Smooth muscle cell (in vitro differentiated cells): ENCODE measurements around the gene HIP1R. TPM values are rescaled to one million over a fixed set of nuclear protein-coding genes. Genes with fewer than 3 reads are reported as not detected.
A peak's percentile ranks its signal among the peaks of the same experiment; 100 is the strongest.

Source experiments
- DNase-seq: peaks from one replicate; lab custom pipeline; 2025; ENCODE audit not compliant: unreplicated experiment; lab: John Stamatoyannopoulos, UW
- H2AFZ ChIP-seq: fragments of 200-600 bp; sonication (generic); 2 replicates; pipeline ENCODE4 v1.6.0; 2016; ENCODE audit warnings: antibody characterized with exemption, low read depth, mild to moderate bottlenecking
- H3F3A ChIP-seq: fragments of 200-600 bp; sonication (generic); 2 replicates; pipeline ENCODE4 v1.6.0; 2017; ENCODE audit warnings: antibody characterized with exemption, low read depth
- H3K27ac ChIP-seq: fragments of 200-600 bp; sonication (generic); 2 replicates; pipeline ENCODE4 v1.5.1; 2016; ENCODE audit warnings: low read depth, mild to moderate bottlenecking
- H3K27me3 ChIP-seq: fragments of 200-600 bp; sonication (generic); 2 replicates; pipeline ENCODE4 v1.6.1; 2016; ENCODE audit warnings: low read depth, mild to moderate bottlenecking
- H3K36me3 ChIP-seq: fragments of 200-600 bp; sonication (generic); 2 replicates; pipeline ENCODE4 v1.5.1; 2016; ENCODE audit warnings: low read depth
- H3K4me1 ChIP-seq: fragments of 200-600 bp; sonication (generic); 2 replicates; pipeline ENCODE4 v1.5.1; 2016; ENCODE audit warnings: low read depth
- H3K4me2 ChIP-seq: fragments of 200-600 bp; sonication (generic); 2 replicates; pipeline ENCODE4 v1.6.0; 2016; ENCODE audit warnings: mild to moderate bottlenecking
- H3K4me3 ChIP-seq: fragments of 200-600 bp; sonication (generic); 2 replicates; pipeline ENCODE4 v1.5.1; 2016; ENCODE audit warnings: mild to moderate bottlenecking
- H3K79me2 ChIP-seq: fragments of 200-600 bp; sonication (generic); 2 replicates; pipeline ENCODE4 v1.6.0; 2016; ENCODE audit warnings: low read depth, mild to moderate bottlenecking
- H3K9ac ChIP-seq: fragments of 200-600 bp; sonication (generic); 2 replicates; pipeline ENCODE4 v1.6.0; 2016; ENCODE audit warnings: low read depth
- H3K9me3 ChIP-seq: fragments of 200-600 bp; sonication (generic); replicated peaks from 2 replicates; pipeline ENCODE4 v1.5.1; 2016; ENCODE audit warnings: low read depth
- H4K20me1 ChIP-seq: fragments of 200-600 bp; sonication (generic); 2 replicates; pipeline ENCODE4 v1.6.0; 2016; ENCODE audit warnings: low read depth
- CTCF ChIP-seq: fragments of 200-600 bp; sonication (generic); IDR thresholded peaks from 2 replicates; pipeline ENCODE4 v1.5.1; 2017; ENCODE audit warnings: borderline replicate concordance, mild to moderate bottlenecking, antibody characterized with exemption; ENCODE audit not compliant: insufficient read depth, poor library complexity, severe bottlenecking
- WGBS: methylation state at CpG from one replicate; pipeline ENCODE4 v1.1.7; 2016; ENCODE audit warnings: low lambda C conversion rate; 5-methylcytosine and 5-hydroxymethylcytosine counted together
- polyA plus RNA-seq: library from polyadenylated mRNA; unstranded; fragments of >200 nt; fragmentation: Nextera tagmentation; extraction: Ambion mirVana; gene quantifications from 2 replicates; pipeline ENCODE4 v1.2.1, GENCODE V29; 2016
- total RNA-seq: library from RNA; depleted of rRNA; stranded (reverse); fragments of >200 nt; gene quantifications from 2 replicates; pipeline ENCODE4 v1.2.3, GENCODE V29; 2014

HIP1R gene
- total and polyA plus RNA-seq, 2 experiments from 2014 or later = 6.0 to 27.8 TPM

- H3K9ac ChIP-seq = no peak overlapping the region
- DNase-seq = peak; percentile 56
Measured at GRCh38 chr12:122860040-122860853, 25.0 kb downstream of the HIP1R start.

GRCh38 chr12:122860854-122861586 is 25.8 kb downstream of the HIP1R start:
- Histone ChIP-seq H3K4me2 (no peak overlapping the region), H2AFZ (no peak overlapping the region), H3F3A (no peaks in the 10 kb centered on the region), H4K20me1 (peaks cover 5% of the 10 kb centered on the region), H3K9ac (no peak overlapping the region), H3K9me3 (no peaks in the 10 kb centered on the region), H3K27me3 (no peaks in the 10 kb centered on the region), H3K36me3 (no peaks in the 10 kb centered on the region), H3K4me3 (no peak overlapping the region), H3K4me1 (no peaks in the 10 kb centered on the region), H3K79me2 (no peaks in the 10 kb centered on the region), H3K27ac (no peak overlapping the region)
- TF ChIP-seq CTCF = no peak
- 93% methylated on average over 21 of the region's 23 CpGs for WGBS
- DNase-seq = no peak

More at GRCh38 chr12:122860040-122860853, 25.0 kb downstream of the HIP1R start:
- no peaks in the 10 kb centered on the region for H3K4me1 ChIP-seq
- no peaks in the 10 kb centered on the region for H3K36me3 ChIP-seq
- 60% methylated on average over 28 of the region's 28 CpGs for WGBS
- peak; percentile 92 for TF ChIP-seq CTCF
- H3K4me2 ChIP-seq = no peak overlapping the region
- H3K4me3 ChIP-seq = no peak overlapping the region
- no peaks in the 10 kb centered on the region for H3K27me3 ChIP-seq
- no peaks in the 10 kb centered on the region for H3F3A ChIP-seq
- no peaks in the 10 kb centered on the region for H3K9me3 ChIP-seq
- no peaks in the 10 kb centered on the region for H4K20me1 ChIP-seq
- H2AFZ ChIP-seq = no peak overlapping the region
- no peaks in the 10 kb centered on the region for H3K79me2 ChIP-seq
- no peak overlapping the region for H3K27ac ChIP-seq

GRCh38 chr12:122861587-122861970 is 26.3 kb downstream of the HIP1R start:
- H3K36me3 ChIP-seq = no peaks in the 10 kb centered on the region
- H3K4me1 ChIP-seq = no peaks in the 10 kb centered on the region
- H3K79me2 ChIP-seq = no peaks in the 10 kb centered on the region
- no peaks in the 10 kb centered on the region for H3K27me3 ChIP-seq
- peaks cover 11% of the 10 kb centered on the region for H4K20me1 ChIP-seq
- no peak for TF ChIP-seq CTCF
- 94% methylated on average over 5 of the region's 5 CpGs for WGBS
- no peaks in the 10 kb centered on the region for H3K9me3 ChIP-seq
- no peak overlapping the region for H3K4me2 ChIP-seq
- H3K4me3 ChIP-seq = no peak overlapping the region
- no peak overlapping the region for H3K27ac ChIP-seq
- H3K9ac ChIP-seq = no peak overlapping the region
- DNase-seq = no peak
- no peak overlapping the region for H2AFZ ChIP-seq
- H3F3A ChIP-seq = no peaks in the 10 kb centered on the region
